ENCODE data around the gene HP1BP3.

The HP1BP3 gene

DNA sequence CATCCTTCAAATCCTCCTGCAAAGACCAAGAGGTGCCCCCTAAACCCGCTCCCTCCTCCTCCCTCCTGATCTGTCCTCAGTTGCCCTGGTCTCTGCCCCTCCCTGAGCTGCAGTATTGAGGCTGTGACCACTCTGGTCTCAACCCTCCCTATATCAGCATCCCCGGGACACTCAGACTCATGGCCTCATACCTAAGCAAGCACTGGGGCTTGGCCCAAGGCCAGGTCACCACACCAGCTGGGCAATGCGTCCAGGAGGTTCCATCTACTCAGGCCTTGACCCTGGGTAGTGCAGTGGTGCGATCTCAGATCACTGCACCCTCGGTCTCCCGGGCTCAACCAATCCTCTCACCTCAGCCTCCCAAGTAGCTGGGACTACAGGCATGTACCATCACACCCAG, 79.0 kb downstream of the HP1BP3 start:
- H3K27ac ChIP-seq = no peak overlapping the region
- TF ChIP-seq, protein P1, sequence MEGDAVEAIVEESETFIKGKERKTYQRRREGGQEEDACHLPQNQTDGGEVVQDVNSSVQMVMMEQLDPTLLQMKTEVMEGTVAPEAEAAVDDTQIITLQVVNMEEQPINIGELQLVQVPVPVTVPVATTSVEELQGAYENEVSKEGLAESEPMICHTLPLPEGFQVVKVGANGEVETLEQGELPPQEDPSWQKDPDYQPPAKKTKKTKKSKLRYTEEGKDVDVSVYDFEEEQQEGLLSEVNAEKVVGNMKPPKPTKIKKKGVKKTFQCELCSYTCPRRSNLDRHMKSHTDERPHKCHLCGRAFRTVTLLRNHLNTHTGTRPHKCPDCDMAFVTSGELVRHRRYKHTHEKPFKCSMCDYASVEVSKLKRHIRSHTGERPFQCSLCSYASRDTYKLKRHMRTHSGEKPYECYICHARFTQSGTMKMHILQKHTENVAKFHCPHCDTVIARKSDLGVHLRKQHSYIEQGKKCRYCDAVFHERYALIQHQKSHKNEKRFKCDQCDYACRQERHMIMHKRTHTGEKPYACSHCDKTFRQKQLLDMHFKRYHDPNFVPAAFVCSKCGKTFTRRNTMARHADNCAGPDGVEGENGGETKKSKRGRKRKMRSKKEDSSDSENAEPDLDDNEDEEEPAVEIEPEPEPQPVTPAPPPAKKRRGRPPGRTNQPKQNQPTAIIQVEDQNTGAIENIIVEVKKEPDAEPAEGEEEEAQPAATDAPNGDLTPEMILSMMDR (conservative IDR thresholded peaks at IDR 0.05) = no peak
- no peak for TF ChIP-seq ZFX (IDR thresholded peaks at IDR 0.05)

DNA sequence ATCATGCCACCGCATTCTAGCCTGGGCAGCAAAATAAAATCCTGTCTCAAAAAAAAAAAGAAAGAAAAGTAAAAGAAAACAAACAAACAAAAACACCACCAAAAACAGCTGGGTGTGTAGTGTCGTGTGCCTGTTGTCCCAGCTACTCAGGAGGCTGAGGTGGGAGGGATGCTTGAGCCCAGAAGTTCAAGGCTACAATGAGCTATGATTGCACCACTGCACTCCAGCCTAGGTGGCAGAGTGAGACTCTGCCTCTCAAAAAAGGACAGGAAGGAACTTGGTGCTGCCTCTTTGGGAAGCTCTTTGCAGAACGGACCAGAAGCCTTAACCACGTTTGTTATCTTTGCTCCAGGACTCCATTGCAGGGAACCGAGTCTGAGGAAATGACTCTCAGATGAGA, 80.3 kb downstream of the HP1BP3 start:
- H3K27ac ChIP-seq = no peak overlapping the region
- no peak for TF ChIP-seq ZFX (IDR thresholded peaks at IDR 0.05)
- TF ChIP-seq, protein P1 (conservative IDR thresholded peaks at IDR 0.05) = no peak

DNA sequence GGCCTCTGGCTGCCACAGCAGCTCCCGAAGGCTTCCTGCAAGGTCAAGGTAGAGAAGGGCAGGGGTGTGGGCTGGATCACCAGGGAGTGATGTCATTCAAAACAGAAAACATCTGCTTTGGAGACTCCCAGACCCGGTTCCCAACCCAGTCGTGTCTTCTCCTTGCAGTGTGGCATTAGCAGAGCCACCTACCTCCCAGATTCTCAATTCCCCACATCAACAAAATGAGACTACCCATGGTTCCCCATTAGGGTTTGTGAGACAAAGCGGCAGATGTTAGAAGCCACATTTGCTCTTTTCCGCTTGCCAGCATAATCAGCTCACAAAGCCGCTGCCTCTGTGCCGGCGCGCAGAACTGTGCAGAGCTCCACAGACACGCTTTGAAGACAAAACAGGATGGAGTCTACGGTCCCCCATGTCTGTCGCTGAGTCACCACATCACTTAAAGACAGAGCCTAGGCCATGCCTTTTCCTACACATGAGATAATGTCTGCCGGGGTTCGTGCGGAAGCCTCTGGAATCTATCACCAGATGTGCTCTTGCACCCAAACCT, 81.8 kb downstream of the HP1BP3 start:
- no peak overlapping the region for H3K27ac ChIP-seq
- TF ChIP-seq, protein P1 (conservative IDR thresholded peaks at IDR 0.05) = no peak
- TF ChIP-seq ZFX (IDR thresholded peaks at IDR 0.05) = no peak

DNA sequence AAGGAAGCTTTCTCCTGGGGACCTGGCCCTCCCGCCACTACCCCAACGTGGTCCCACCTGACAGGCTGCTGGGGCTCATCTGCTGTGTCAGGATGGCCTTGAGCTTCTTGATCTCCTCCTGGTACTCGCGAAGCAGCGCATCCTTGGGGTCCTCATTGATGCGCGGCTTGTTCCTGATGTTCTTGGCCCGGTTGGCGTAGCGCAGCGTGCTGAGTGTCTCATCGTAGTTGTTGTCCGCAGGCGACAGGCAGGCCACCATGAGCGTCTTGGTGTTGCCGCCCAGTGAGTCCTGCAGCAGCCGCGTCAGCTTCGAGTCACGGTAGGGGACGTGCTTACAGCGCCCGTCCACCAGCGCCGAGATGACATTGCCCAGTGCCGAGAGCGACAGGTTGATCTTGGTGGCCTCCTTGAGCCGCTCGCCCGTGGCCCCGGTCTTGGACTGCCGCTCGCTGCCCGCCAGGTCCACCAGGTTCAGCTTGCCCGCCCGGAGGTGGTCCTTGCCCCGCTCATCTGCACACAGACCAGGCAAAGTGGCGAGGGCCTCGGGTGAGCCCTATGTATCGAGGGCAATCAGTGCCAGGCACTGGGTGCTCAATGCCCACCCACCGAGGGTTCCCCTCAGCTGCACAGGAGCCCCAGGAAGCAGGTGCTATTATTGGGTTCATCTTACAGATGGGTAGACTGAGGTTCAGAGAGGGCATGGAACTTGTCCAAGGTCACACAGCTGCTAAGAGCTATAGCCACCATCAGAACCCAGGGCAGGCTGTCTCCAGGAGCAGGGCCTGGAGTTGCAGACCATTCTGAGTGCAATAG, 82.5 kb downstream of the HP1BP3 start:
- H3K27ac ChIP-seq = no peak overlapping the region
- TF ChIP-seq, protein P1 (conservative IDR thresholded peaks at IDR 0.05) = no peak
- TF ChIP-seq ZFX (IDR thresholded peaks at IDR 0.05) = no peak

- no peak overlapping the region for H3K27ac ChIP-seq
- TF ChIP-seq, protein P1 (conservative IDR thresholded peaks at IDR 0.05) = no peak
- no peak for TF ChIP-seq ZFX (IDR thresholded peaks at IDR 0.05)
Observed at GRCh38 chr1:20703124-20703756, 83.9 kb downstream of the HP1BP3 start.

- no peak overlapping the region for H3K27ac ChIP-seq
- TF ChIP-seq, protein P1 (conservative IDR thresholded peaks at IDR 0.05) = no peak; the same call in 1 of the 2 replicates
- TF ChIP-seq ZFX (IDR thresholded peaks at IDR 0.05) = no peak
Observed at GRCh38 chr1:20702416-20702815, 84.7 kb downstream of the HP1BP3 start.

GRCh38 chr1:20701847-20702246, 85.3 kb downstream of the HP1BP3 start:
- H3K27ac ChIP-seq = no peak overlapping the region
- no peak for TF ChIP-seq ZFX (IDR thresholded peaks at IDR 0.05)
- TF ChIP-seq, protein P1 (conservative IDR thresholded peaks at IDR 0.05) = no peak
